ENCODE data around the gene CDC25C.

Gene CDC25C
- long read RNA-seq, donor 1, partial matches to known transcripts = 69 of 71 reads
- long read RNA-seq, donor 1, other reads (novel, unspliced or antisense) = 0 of 71 reads
- long read RNA-seq, donor 2 = 0 reads
- long read RNA-seq, donor 3, partial matches to known transcripts = 0 of 1 reads
- long read RNA-seq, donor 3, other reads (novel, unspliced or antisense) = 0 of 1 reads
- long read RNA-seq, donor 4, partial matches to known transcripts = 5 of 5 reads
- long read RNA-seq, donor 4, other reads (novel, unspliced or antisense) = 0 of 5 reads
- long read RNA-seq, donor 5, partial matches to known transcripts = 0 of 1 reads
- long read RNA-seq, donor 5, other reads (novel, unspliced or antisense) = 0 of 1 reads
- long read RNA-seq, donor 6 = 0 reads
- long read RNA-seq, donor 7, partial matches to known transcripts = 0 of 5 reads
- long read RNA-seq, donor 7, other reads (novel, unspliced or antisense) = 5 of 5 reads
- long read RNA-seq, donor 8, partial matches to known transcripts = 101 of 103 reads
- long read RNA-seq, donor 8, other reads (novel, unspliced or antisense) = 0 of 103 reads

- DNase-seq = peak; percentile 80
These were observed at the start of gene CDC25C for GRCh38 chr5:138331449-138332368. Gene CDC25C (minus strand): TSS chr5:138331804. CDS start chr5:138331180, 624 bp downstream.

- no peak for DNase-seq
These were observed 41.0 kb upstream of the CDC25C start for GRCh38 chr5:138372653-138373052.

- DNase-seq = no peak
These were observed 40.6 kb upstream of the CDC25C start for GRCh38 chr5:138372225-138372624.

- no peak for DNase-seq
These were observed 39.9 kb upstream of the CDC25C start for GRCh38 chr5:138371454-138371853.

GRCh38 chr5:138370537-138370936, 38.9 kb upstream of the CDC25C start:
- DNase-seq = no peak

GRCh38 chr5:138369706-138370105, 38.1 kb upstream of the CDC25C start:
- DNase-seq = no peak

GRCh38 chr5:138369261-138369660, 37.7 kb upstream of the CDC25C start:
- DNase-seq = no peak

GRCh38 chr5:138366632-138367382, 35.2 kb upstream of the CDC25C start:
- DNase-seq = no peak

- no peak for DNase-seq
These were observed 33.0 kb upstream of the CDC25C start for GRCh38 chr5:138364576-138364975.

GRCh38 chr5:138360941-138361452, 29.4 kb upstream of the CDC25C start:
- DNase-seq = no peak

GRCh38 chr5:138359621-138360020, 28.0 kb upstream of the CDC25C start:
- no peak for DNase-seq

GRCh38 chr5:138354926-138355378, 23.3 kb upstream of the CDC25C start:
- peak; percentile 9 for DNase-seq

GRCh38 chr5:138354387-138354786, 22.8 kb upstream of the CDC25C start:
- DNase-seq = peak; percentile 11

GRCh38 chr5:138353560-138354080, 22.0 kb upstream of the CDC25C start:
- DNase-seq = no peak

GRCh38 chr5:138352722-138353559, 21.3 kb upstream of the CDC25C start:
- DNase-seq = peak; percentile 91

GRCh38 chr5:138352071-138352721, 20.6 kb upstream of the CDC25C start, which contains the start of gene KDM3B:
Gene KDM3B (plus strand): TSS chr5:138352685. CDS start chr5:138352796, 111 bp downstream.
- peak; percentile 87 for DNase-seq

- no peak for DNase-seq
These were observed 19.9 kb upstream of the CDC25C start for GRCh38 chr5:138351517-138351916.

GRCh38 chr5:138351056-138351455, 19.5 kb upstream of the CDC25C start:
- no peak for DNase-seq

GRCh38 chr5:138350563-138350890, 18.9 kb upstream of the CDC25C start:
- no peak for DNase-seq
